Transverse colon (tissue), 4 donors: ENCODE results near the gene SAMM50. TPM values are rescaled to one million over a fixed set of nuclear protein-coding genes. Genes with fewer than 3 reads are reported as not detected.
A peak's percentile ranks its signal among the peaks of the same experiment; 100 is the strongest.

Experiments used
- DNase-seq: peaks from one replicate; pipeline ENCODE4 v3.0.0-alpha.2; 2019
- H3K27ac ChIP-seq, 4 donors: fragments of 200-600 bp; sonication (generic); 2 replicates each; pipeline ENCODE4 v1.5.1; 2016 to 2018; ENCODE audit warnings: inconsistent platforms in 4 of 4
- H3K27me3 ChIP-seq: fragments of 200-600 bp; sonication (generic); 2 replicates; pipeline ENCODE4 v1.5.1; 2017; ENCODE audit warnings: inconsistent platforms
- H3K36me3 ChIP-seq, 4 donors: fragments of 200-600 bp; sonication (generic); 2 replicates each; pipeline ENCODE4 v1.5.1; 2017 to 2019; ENCODE audit warnings: inconsistent platforms in 4 of 4
- H3K4me1 ChIP-seq, 4 donors: fragments of 200-600 bp; sonication (generic); 2 replicates each; pipeline ENCODE4 v1.5.1; 2017 to 2020; ENCODE audit warnings: inconsistent platforms in 4 of 4
- H3K4me3 ChIP-seq, 4 donors: fragments of 200-600 bp; sonication (generic); 1 replicate in 1 of 4; 2 replicates in 3 of 4; pipeline versions ENCODE4 v1.5.1 to v1.6.1; 2017 to 2019; ENCODE audit warnings: inconsistent platforms in 4 of 4
- H3K9me3 ChIP-seq, 2 donors: fragments of 200-600 bp; sonication (generic); 2 replicates each; pipeline ENCODE4 v1.5.1; 2017 to 2019; ENCODE audit warnings: inconsistent platforms in 2 of 2
- CTCF ChIP-seq, 5 experiments: fragments of 200-600 bp in 3 of 5; fragments of 450-650 bp in 2 of 5; sonication (generic) in 3 of 5; IDR thresholded peaks; 1 replicate in 2 of 5; 2 replicates in 3 of 5; pipeline ENCODE4 v1.5.1; 2016 to 2017; ENCODE audit warnings: antibody characterized with exemption in 5 of 5, inconsistent platforms in 3 of 5, mild to moderate bottlenecking in 2 of 5, moderate library complexity in 1 of 5
- EP300 ChIP-seq: sonication (generic); formaldehyde crosslinking; IDR thresholded peaks from one replicate; pipeline ENCODE4 v1.6.1; 2017; ENCODE audit warnings: antibody characterized with exemption, low read depth
- POLR2A ChIP-seq: fragments of 450-650 bp; IDR thresholded peaks from one replicate; pipeline ENCODE4 v1.6.1; 2016; ENCODE audit warnings: antibody characterized with exemption, mild to moderate bottlenecking, moderate library complexity
- POLR2AphosphoS5 ChIP-seq, 3 donors: sonication (generic); formaldehyde crosslinking; IDR thresholded peaks; one replicate each; pipeline ENCODE4 v1.6.1; 2016; ENCODE audit warnings: antibody characterized with exemption in 3 of 3
- WGBS, 2 donors: methylation state at CpG; one replicate each; pipeline ENCODE4 v1.1.5; 2018; ENCODE audit warnings: low coverage in 1 of 2; 5-methylcytosine and 5-hydroxymethylcytosine counted together
- in situ Hi-C, 4 donors: fragments of 200-750 bp; cut with MboI; loops; one replicate each; pipeline versions ENCODE4 v1.15.0 to v1.15.1; 2017; ENCODE audit warnings: low sequenced_read_pairs in 3 of 4, low pct_ligation_motif_present in 1 of 4, low pct_unique_long_range_greater_than_20kb in 1 of 4
- intact Hi-C: fragments of 100-400 bp; cut with DNase I; formaldehyde crosslinking; loops from one replicate; pipeline ENCODE4 v1.15.1; 2023; ENCODE audit warnings: low total_unique reads
- total RNA-seq, 4 donors: library from RNA; depleted of rRNA; stranded (reverse); fragments of >200 nt; gene quantifications; one replicate each; pipeline ENCODE4 v1.1.0, GENCODE V29; 2016

SAMM50 gene
- total RNA-seq, 4 donors from 2014 or later: 9.0 to 82.6 (median 33.3) TPM

- no peaks in the 10 kb centered on the region for H3K9me3 ChIP-seq
- intact Hi-C loops (no loop called here), in situ Hi-C loops (no loop called here)
- peak overlapping the region in 2 of 4 donors; percentile 20 to 45 for H3K27ac ChIP-seq
- 70% methylated on average over 8 of the region's 8 CpGs; no CpG with 5 or more reads in 1 of the 2 donors for WGBS, 2 donors
- H3K36me3 ChIP-seq: no peaks in the 10 kb centered on the region
- H3K4me3 ChIP-seq: no peak overlapping the region
- H3K4me1 ChIP-seq: peaks cover 0 to 11% (median 0%) of the 10 kb centered on the region in 4 donors
- no peak for DNase-seq
- no peaks in the 10 kb centered on the region for H3K27me3 ChIP-seq
- TF ChIP-seq POLR2A (no peak), POLR2AphosphoS5 (IDR thresholded peaks at IDR 0.05) (no peak), EP300 (no peak), CTCF (IDR thresholded peaks at IDR 0.05) (no peak)
Observed at GRCh38 chr22:44030702-44031082, 75.5 kb downstream of the SAMM50 start.

- Histone ChIP-seq H3K36me3 (no peaks in the 10 kb centered on the region), H3K27me3 (no peaks in the 10 kb centered on the region), H3K9me3 (no peaks in the 10 kb centered on the region), H3K27ac (peak overlapping the region in 1 of 4 donors; percentile 45), H3K4me1 (peaks cover 0 to 5% (median 0%) of the 10 kb centered on the region in 4 donors), H3K4me3 (no peak overlapping the region)
- WGBS, 2 donors: 69 to 76% methylated on average over 9 to 21 of the region's 21 CpGs
- TF ChIP-seq EP300 (no peak), POLR2AphosphoS5 (IDR thresholded peaks at IDR 0.05) (no peak), CTCF (IDR thresholded peaks at IDR 0.05) (no peak), POLR2A (no peak)
- in situ Hi-C loops (no loop called here), intact Hi-C loops (no loop called here)
- no peak for DNase-seq
Observed at GRCh38 chr22:44031158-44031952, 76.1 kb downstream of the SAMM50 start.

GRCh38 chr22:44032126-44032730 is 77.0 kb downstream of the SAMM50 start:
- peaks cover 0 to 4% (median 0%) of the 10 kb centered on the region in 4 donors for H3K4me1 ChIP-seq

More at GRCh38 chr22:44032126-44032730, 77.0 kb downstream of the SAMM50 start:
- in situ Hi-C loops: no loop called here
- intact Hi-C loops: no loop called here
- Histone ChIP-seq H3K27me3 (no peaks in the 10 kb centered on the region), H3K36me3 (no peaks in the 10 kb centered on the region), H3K4me3 (no peak overlapping the region), H3K9me3 (no peaks in the 10 kb centered on the region), H3K27ac (no peak overlapping the region)
- TF ChIP-seq CTCF (IDR thresholded peaks at IDR 0.05): no peak
- TF ChIP-seq POLR2AphosphoS5 (IDR thresholded peaks at IDR 0.05): no peak
- no peak for TF ChIP-seq EP300
- no peak for TF ChIP-seq POLR2A
- 70 to 81% methylated on average over 2 to 14 of the region's 14 CpGs for WGBS, 2 donors
- DNase-seq: no peak
